ENCODE measurements around the gene ZNHIT6. TPM values are rescaled to one million over a fixed set of nuclear protein-coding genes. Genes with fewer than 3 reads are reported as not detected.

Gene ZNHIT6
- total RNA-seq, 2 experiments from 2014 or later: 22.4 to 23.9 TPM

DNA sequence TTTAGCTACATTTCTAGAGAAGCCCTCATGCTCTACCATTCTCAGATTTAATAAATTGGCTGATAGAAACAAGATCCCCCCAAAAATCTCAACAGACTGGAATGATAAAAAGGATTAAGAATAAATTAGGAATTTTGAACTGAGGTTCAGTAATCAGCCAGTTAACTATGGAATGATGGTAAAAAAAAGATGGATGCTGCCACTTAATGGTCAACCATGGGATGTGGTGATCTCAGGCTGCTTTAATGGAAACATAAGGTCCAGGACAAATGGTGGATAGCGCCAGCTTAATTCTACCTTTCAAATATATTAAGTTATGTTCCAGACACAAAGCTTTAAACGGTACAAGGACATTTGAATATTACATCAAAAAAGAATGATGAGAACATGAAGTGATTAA is 77.7 kb downstream of the ZNHIT6 start:
- POLR2A ChIA-PET: no interaction called here
- no peak for ATAC-seq
- Mint-ChIP-seq H3K9me3 (peaks cover 5% of the 10 kb centered on the region), H3K27me3 (no peaks in the 10 kb centered on the region), H3K36me3 (ENCODE audit: low read depth) (peaks cover 69% of the 10 kb centered on the region), H3K4me1 (ENCODE audit: low read depth) (no peaks in the 10 kb centered on the region), H3K4me3 (no peak overlapping the region), H3K27ac (no peak overlapping the region)
- DNase-seq: no peak
- CTCF ChIA-PET: no interaction called here
- intact Hi-C loops (cut with micrococcal nuclease): no loop called here
- TF ChIP-seq, protein P1, sequence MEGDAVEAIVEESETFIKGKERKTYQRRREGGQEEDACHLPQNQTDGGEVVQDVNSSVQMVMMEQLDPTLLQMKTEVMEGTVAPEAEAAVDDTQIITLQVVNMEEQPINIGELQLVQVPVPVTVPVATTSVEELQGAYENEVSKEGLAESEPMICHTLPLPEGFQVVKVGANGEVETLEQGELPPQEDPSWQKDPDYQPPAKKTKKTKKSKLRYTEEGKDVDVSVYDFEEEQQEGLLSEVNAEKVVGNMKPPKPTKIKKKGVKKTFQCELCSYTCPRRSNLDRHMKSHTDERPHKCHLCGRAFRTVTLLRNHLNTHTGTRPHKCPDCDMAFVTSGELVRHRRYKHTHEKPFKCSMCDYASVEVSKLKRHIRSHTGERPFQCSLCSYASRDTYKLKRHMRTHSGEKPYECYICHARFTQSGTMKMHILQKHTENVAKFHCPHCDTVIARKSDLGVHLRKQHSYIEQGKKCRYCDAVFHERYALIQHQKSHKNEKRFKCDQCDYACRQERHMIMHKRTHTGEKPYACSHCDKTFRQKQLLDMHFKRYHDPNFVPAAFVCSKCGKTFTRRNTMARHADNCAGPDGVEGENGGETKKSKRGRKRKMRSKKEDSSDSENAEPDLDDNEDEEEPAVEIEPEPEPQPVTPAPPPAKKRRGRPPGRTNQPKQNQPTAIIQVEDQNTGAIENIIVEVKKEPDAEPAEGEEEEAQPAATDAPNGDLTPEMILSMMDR (IDR thresholded peaks at IDR 0.05): no peak

DNA sequence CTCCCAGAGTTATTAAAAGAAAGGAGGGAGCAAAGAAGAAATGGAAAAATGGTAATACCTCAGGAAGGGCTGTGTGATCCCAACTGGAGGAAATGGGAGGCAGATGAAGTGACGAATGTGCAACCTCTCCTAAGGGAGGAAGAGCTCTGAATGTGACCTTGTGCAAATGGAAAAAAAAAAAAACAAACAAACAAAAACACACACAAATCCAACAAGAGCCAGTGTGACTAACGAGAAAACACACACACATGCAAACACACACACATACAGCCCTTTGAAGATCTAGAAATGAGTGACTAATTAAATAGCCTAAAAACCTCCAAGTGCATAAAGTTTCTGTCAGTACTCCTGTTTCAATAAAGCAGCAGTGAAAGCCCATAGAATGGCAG is 78.7 kb downstream of the ZNHIT6 start:
- DNase-seq (no peak), ATAC-seq (no peak)
- Mint-ChIP-seq H3K36me3 (ENCODE audit: low read depth) (peaks cover 62% of the 10 kb centered on the region), H3K4me1 (ENCODE audit: low read depth) (no peaks in the 10 kb centered on the region), H3K9me3 (peaks cover 5% of the 10 kb centered on the region), H3K27ac (no peak overlapping the region), H3K4me3 (no peak overlapping the region), H3K27me3 (no peaks in the 10 kb centered on the region)
- ChIA-PET CTCF (no interaction called here), POLR2A (no interaction called here)
- intact Hi-C loops (cut with micrococcal nuclease): no loop called here
- TF ChIP-seq, protein P1 (IDR thresholded peaks at IDR 0.05): no peak

DNA sequence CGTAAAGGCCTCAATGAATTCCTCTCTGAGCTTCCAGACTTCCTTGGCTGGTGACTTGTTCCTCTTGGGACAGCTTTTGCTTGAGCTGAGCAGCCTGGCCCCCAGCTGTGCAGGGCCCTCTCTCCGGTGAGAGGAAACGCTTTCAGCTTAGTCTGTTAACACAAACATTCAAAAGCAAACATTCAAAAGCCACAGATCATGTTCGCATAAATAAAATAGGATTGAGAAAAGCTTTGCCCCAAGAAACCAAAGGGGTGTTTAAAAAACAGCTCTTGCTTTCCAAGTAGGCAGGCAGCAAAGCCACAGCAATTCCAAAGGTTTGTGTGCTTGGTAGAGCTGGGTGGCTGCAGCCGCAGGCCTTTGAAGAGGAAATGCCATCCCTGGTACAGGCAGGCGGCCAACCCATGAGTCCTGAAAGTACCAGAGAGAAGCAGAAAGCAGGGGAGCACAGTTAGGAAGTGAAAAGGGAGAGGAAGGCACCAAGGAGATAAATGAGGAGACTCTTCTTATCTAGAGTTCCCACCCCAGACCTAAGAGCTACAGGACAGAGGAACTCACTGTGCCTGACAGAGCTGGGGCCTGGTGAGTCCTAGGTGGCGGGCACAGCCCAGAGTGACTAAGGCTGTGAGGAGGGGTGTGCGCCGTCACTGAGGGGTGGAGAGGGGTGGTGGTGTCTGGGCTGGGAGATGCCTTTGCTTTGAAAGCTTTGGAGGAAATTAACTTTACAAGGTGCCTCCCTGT is 79.3 kb downstream of the ZNHIT6 start:
- H3K27ac Mint-ChIP-seq: no peak overlapping the region

DNA sequence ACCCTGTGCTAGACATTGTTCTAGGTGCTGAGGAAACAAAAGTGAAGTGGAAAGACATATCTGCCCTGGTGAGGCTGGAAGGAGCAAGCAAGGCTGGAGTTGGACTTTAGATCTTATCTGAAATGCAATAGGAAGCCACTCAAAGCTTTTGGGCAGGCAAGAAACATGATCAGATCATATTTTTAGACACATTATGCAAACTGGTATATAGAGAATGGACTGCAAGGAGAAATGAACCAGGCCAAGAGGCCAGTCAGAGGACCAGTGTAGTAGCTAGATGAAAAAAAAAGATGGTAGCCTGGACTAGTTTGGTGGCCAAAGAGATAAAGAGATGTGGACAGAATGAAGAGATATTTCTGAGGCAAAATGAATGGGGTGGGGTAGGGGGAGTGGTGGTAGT is 81.4 kb downstream of the ZNHIT6 start:
- TF ChIP-seq, protein P1 (IDR thresholded peaks at IDR 0.05): no peak
- no peak for ATAC-seq
- intact Hi-C loops (cut with micrococcal nuclease): no loop called here
- peaks cover 72% of the 10 kb centered on the region for H3K36me3 Mint-ChIP-seq (ENCODE audit: low read depth)
- ChIA-PET CTCF (no interaction called here), POLR2A (no interaction called here)
- peaks cover 13% of the 10 kb centered on the region for H3K9me3 Mint-ChIP-seq
- DNase-seq: no peak
- H3K4me3 Mint-ChIP-seq: no peak overlapping the region
- H3K4me1 Mint-ChIP-seq (ENCODE audit: low read depth): no peaks in the 10 kb centered on the region
- no peak overlapping the region for H3K27ac Mint-ChIP-seq
- no peaks in the 10 kb centered on the region for H3K27me3 Mint-ChIP-seq

More for the DNA sequence above, 79.3 kb downstream of the ZNHIT6 start:
- ChIA-PET CTCF (interaction anchor here (0.6 kb wide), 1 partner anchor 13 kb away, joined by 3 read pairs; no protein-coding TSS in a partner anchor), POLR2A (no interaction called here)
- Mint-ChIP-seq H3K4me3 (no peak overlapping the region), H3K4me1 (ENCODE audit: low read depth) (no peaks in the 10 kb centered on the region), H3K36me3 (ENCODE audit: low read depth) (peaks cover 66% of the 10 kb centered on the region), H3K9me3 (peaks cover 5% of the 10 kb centered on the region), H3K27me3 (no peaks in the 10 kb centered on the region)
- TF ChIP-seq, protein P1 (IDR thresholded peaks at IDR 0.05): no peak
- DNase-seq (no peak), ATAC-seq (no peak)
- intact Hi-C loops (cut with micrococcal nuclease): no loop called here

DNA sequence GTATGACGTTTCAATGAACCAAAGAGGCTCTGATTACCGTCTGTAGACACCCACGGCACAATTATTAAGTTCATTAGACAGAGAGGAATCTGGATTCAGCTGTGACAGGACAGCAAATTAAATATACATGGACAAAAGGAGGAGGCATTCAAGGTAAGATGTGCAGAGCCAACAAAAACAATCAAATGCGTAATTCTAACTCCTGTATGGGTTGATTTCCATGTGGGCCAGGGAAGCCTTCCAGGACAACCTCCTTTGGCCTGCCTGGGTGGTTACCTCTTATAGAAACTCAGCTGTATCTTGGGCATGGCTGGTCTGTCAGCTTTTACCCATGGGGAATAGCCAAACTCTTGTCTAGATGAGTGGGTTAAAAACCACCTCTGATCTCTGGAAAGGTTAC is 83.9 kb downstream of the ZNHIT6 start:
- DNase-seq (no peak), ATAC-seq (no peak)
- Mint-ChIP-seq H3K36me3 (ENCODE audit: low read depth) (peaks cover 74% of the 10 kb centered on the region), H3K9me3 (peaks cover 17% of the 10 kb centered on the region), H3K27me3 (no peaks in the 10 kb centered on the region), H3K4me1 (ENCODE audit: low read depth) (no peaks in the 10 kb centered on the region), H3K4me3 (no peak overlapping the region), H3K27ac (no peak overlapping the region)
- ChIA-PET CTCF (no interaction called here), POLR2A (no interaction called here)
- intact Hi-C loops (cut with micrococcal nuclease): no loop called here
- TF ChIP-seq, protein P1 (IDR thresholded peaks at IDR 0.05): no peak
